ENCODE measurements around the gene PKDREJ. TPM values are rescaled to one million over a fixed set of nuclear protein-coding genes. Genes with fewer than 3 reads are reported as not detected.

Gene PKDREJ
- total RNA-seq, 2 experiments from 2014 or later = not detected

DNA sequence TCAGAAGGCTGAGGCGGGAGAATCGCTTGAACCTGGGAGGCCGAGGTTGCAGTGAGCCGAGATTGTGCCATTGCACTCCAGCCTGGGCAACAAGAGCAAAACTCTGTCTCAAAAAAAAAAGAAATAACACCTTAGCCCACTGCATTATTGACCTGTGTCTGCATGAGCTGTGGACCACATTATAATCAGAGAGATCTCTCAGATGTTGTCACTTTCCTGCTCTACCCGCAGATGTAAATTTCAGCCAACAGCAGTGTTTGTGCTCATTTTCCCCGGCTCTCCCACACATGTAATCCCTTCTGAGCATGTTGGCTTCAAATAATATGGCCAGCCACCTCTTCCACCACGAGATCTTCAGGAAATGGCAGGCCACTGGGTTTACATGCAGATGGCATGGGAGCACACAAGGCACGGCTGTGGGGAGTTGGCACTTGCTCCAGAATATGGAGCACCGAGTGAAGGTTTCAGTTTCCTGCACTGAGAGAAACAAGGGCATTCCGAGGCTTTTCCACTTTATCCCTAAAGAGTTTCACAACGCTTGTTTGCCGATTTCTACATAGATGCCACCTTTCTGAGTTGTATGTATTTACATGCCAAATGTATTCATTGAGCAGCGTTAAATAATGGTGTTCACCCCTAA, 32.8 kb downstream of the PKDREJ start:
- POLR2A ChIA-PET = no interaction called here

GRCh38 chr22:46229701-46230100, 33.4 kb downstream of the PKDREJ start:
- Mint-ChIP-seq H3K4me3 (no peak overlapping the region), H3K4me1 (ENCODE audit: low read depth) (peaks cover 2% of the 10 kb centered on the region), H3K36me3 (ENCODE audit: low read depth) (peaks cover 6% of the 10 kb centered on the region), H3K27me3 (no peaks in the 10 kb centered on the region), H3K27ac (no peak overlapping the region), H3K9me3 (no peaks in the 10 kb centered on the region)
- no peak for DNase-seq
- POLR2A ChIA-PET = no interaction called here
- CTCF ChIA-PET = no interaction called here
- ATAC-seq = no peak
- no peak for TF ChIP-seq CTCF (IDR thresholded peaks at IDR 0.05)
- intact Hi-C loops (cut with micrococcal nuclease) = no loop called here

More for the DNA sequence above, 32.8 kb downstream of the PKDREJ start:
- intact Hi-C loops (cut with micrococcal nuclease) = no loop called here
- Mint-ChIP-seq H3K36me3 (ENCODE audit: low read depth) (peaks cover 3% of the 10 kb centered on the region), H3K4me3 (no peak overlapping the region), H3K27me3 (no peaks in the 10 kb centered on the region), H3K4me1 (ENCODE audit: low read depth) (peaks cover 2% of the 10 kb centered on the region), H3K27ac (no peak overlapping the region), H3K9me3 (no peaks in the 10 kb centered on the region)
- no peak for TF ChIP-seq CTCF (IDR thresholded peaks at IDR 0.05)
- DNase-seq (no peak), ATAC-seq (no peak)
- CTCF ChIA-PET = no interaction called here

DNA sequence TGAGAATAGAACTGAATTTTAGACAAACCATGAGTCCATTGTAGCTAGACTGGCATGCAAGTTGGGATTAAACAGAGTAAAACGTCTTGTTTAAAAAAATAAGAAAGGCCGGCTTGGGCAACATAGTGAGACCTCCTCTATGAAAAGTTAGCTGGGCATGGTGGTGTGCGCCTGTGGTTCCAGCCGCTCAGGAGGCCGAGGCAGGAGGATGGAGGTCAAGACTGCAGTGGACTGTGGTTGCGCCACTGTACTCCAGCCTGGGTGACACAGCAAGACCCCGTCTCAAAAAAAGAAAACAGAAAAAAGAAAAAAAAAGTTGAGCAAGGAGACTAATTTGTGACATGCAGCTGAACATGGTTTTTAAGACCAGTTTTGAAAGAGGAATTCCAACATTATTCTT, 36.6 kb downstream of the PKDREJ start:
- H3K9me3 Mint-ChIP-seq = no peaks in the 10 kb centered on the region
- POLR2A ChIA-PET = no interaction called here

GRCh38 chr22:46225631-46226030, 37.5 kb downstream of the PKDREJ start:
- no peaks in the 10 kb centered on the region for H3K27me3 Mint-ChIP-seq
- TF ChIP-seq CTCF (IDR thresholded peaks at IDR 0.05) = no peak
- intact Hi-C loops (cut with micrococcal nuclease) = no loop called here
- no peak for DNase-seq
- ChIA-PET POLR2A (interaction anchor here (0.6 kb wide), 1 partner anchor 19 kb away, joined by 3 read pairs; no protein-coding TSS in a partner anchor), CTCF (no interaction called here)
- H3K36me3 Mint-ChIP-seq (ENCODE audit: low read depth) = peaks cover 12% of the 10 kb centered on the region
- H3K9me3 Mint-ChIP-seq = no peaks in the 10 kb centered on the region
- H3K4me1 Mint-ChIP-seq (ENCODE audit: low read depth) = peaks cover 6% of the 10 kb centered on the region
- ATAC-seq = no peak
- no peak overlapping the region for H3K27ac Mint-ChIP-seq
- H3K4me3 Mint-ChIP-seq = no peak overlapping the region

More for the DNA sequence above, 36.6 kb downstream of the PKDREJ start:
- Mint-ChIP-seq H3K27me3 (no peaks in the 10 kb centered on the region), H3K36me3 (ENCODE audit: low read depth) (peaks cover 6% of the 10 kb centered on the region), H3K27ac (no peak overlapping the region), H3K4me1 (ENCODE audit: low read depth) (no peaks in the 10 kb centered on the region), H3K4me3 (no peak overlapping the region)
- no peak for TF ChIP-seq CTCF (IDR thresholded peaks at IDR 0.05)
- CTCF ChIA-PET = interaction anchor here (0.7 to 1.5 kb wide), 2 partner anchors 16 to 21 kb away, joined by 3 read pairs; no protein-coding TSS in a partner anchor
- intact Hi-C loops (cut with micrococcal nuclease) = no loop called here
- ATAC-seq = no peak
- no peak for DNase-seq

DNA sequence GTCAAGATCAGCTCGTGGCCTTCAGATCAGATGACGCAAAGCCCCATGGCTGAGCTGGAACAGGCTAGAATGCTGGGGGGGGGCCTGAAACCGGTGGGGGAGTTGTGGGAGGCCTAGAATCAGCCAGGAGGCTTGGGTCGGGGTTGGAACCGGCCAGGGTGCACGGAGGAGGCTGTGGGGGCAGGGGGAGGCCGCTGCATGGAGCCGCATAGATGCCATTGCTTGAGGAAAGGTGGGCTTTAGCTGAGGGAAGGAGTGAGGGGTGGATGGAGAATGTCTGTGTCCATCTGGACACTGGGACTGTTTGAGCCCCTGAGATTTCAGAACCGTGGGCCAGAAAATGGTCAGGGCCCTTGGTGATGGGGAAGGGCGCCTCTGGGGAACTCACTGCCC, 38.2 kb downstream of the PKDREJ start:
- ChIA-PET CTCF (no interaction called here), POLR2A (interaction anchor here (0.6 kb wide), 1 partner anchor 81 kb away, joined by 3 read pairs; no protein-coding TSS in a partner anchor)
- H3K4me3 Mint-ChIP-seq = no peak overlapping the region
- intact Hi-C loops (cut with micrococcal nuclease) = no loop called here
- no peaks in the 10 kb centered on the region for H3K9me3 Mint-ChIP-seq
- peaks cover 12% of the 10 kb centered on the region for H3K36me3 Mint-ChIP-seq (ENCODE audit: low read depth)
- H3K27me3 Mint-ChIP-seq = no peaks in the 10 kb centered on the region
- no peak overlapping the region for H3K27ac Mint-ChIP-seq
- ATAC-seq (no peak), DNase-seq (no peak)
- TF ChIP-seq CTCF (IDR thresholded peaks at IDR 0.05) = no peak
- H3K4me1 Mint-ChIP-seq (ENCODE audit: low read depth) = peaks cover 7% of the 10 kb centered on the region
